WTC11 (cell line): ENCODE measurements around the gene MEGF8. TPM values are rescaled to one million over a fixed set of nuclear protein-coding genes. Genes with fewer than 3 reads are reported as not detected.
A peak's percentile ranks its signal among the peaks of the same experiment; 100 is the strongest.

Experiments used
- ATAC-seq: fragments of 200-7000 bp; cut with Tn5 transposase; 2 replicates; pipeline ENCODE4 v1.10.0; 2021; ENCODE audit warnings: mild to moderate bottlenecking, moderate library complexity
- CTCF ChIA-PET: fragments of 300-600 bp; sonication (Branson Sonifier 250); formaldehyde crosslinking; loops from one replicate; lab custom pipeline; 2021; ENCODE audit warnings: antibody characterized with exemption; lab: Charles Lee
- POLR2A ChIA-PET: fragments of 350-600 bp; sonication (Branson Sonifier 250); formaldehyde crosslinking; loops from one replicate; lab custom pipeline; 2021; ENCODE audit warnings: antibody characterized with exemption; lab: Charles Lee
- DNase-seq: peaks from one replicate; pipeline ENCODE4 v3.0.0; 2021; ENCODE audit warnings: low spot score
- H3K27ac Mint-ChIP-seq: 2 replicates; pipeline ENCODE4 v1.8.0; 2021; ENCODE audit warnings: mixed read lengths
- H3K27me3 Mint-ChIP-seq: 2 replicates; pipeline ENCODE4 v1.8.0; 2021; ENCODE audit warnings: low read depth, mild to moderate bottlenecking, moderate library complexity, mixed read lengths
- H3K36me3 Mint-ChIP-seq: 2 replicates; pipeline ENCODE4 v1.8.0; 2021; ENCODE audit warnings: mixed read lengths
- H3K4me1 Mint-ChIP-seq: 2 replicates; pipeline ENCODE4 v1.8.0; 2022; ENCODE audit warnings: mixed read lengths
- H3K4me3 Mint-ChIP-seq: 2 replicates; pipeline ENCODE4 v1.8.0; 2021; ENCODE audit warnings: mild to moderate bottlenecking, moderate library complexity, mixed read lengths
- H3K9me3 Mint-ChIP-seq: 2 replicates; pipeline ENCODE4 v1.8.0; 2021; ENCODE audit warnings: mixed read lengths
- CDX4 ChIP-seq: fragments of 250-450 bp; sonication (Bioruptor Pico); IDR thresholded peaks from 2 replicates; pipeline ENCODE4 v1.9.0; 2021; ENCODE audit warnings: moderate library complexity, mild to moderate bottlenecking, inconsistent platforms, borderline replicate concordance
- CREB1 ChIP-seq: sonication (generic); formaldehyde crosslinking; IDR thresholded peaks from 2 replicates; pipeline ENCODE4 v1.8.0; 2023; ENCODE audit warnings: mild to moderate bottlenecking, missing genetic modification reagents
- CREM ChIP-seq: sonication (generic); formaldehyde crosslinking; IDR thresholded peaks from 2 replicates; pipeline ENCODE4 v1.8.1; 2022; ENCODE audit warnings: mild to moderate bottlenecking, missing genetic modification reagents, moderate library complexity
- ELF4 ChIP-seq: sonication (generic); formaldehyde crosslinking; IDR thresholded peaks from 2 replicates; pipeline ENCODE4 v1.8.1; 2022; ENCODE audit warnings: low read depth, mild to moderate bottlenecking, moderate library complexity, missing genetic modification reagents
- ESRRA ChIP-seq: sonication (generic); formaldehyde crosslinking; IDR thresholded peaks from 2 replicates; pipeline ENCODE4 v1.8.1; 2022; ENCODE audit warnings: mild to moderate bottlenecking, missing genetic modification reagents, borderline replicate concordance
- ETV6 ChIP-seq: sonication (generic); formaldehyde crosslinking; IDR thresholded peaks from 2 replicates; pipeline ENCODE4 v1.8.1; 2022; ENCODE audit warnings: mild to moderate bottlenecking, missing genetic modification reagents
- GRHL2 ChIP-seq: fragments of 250-450 bp; sonication (Bioruptor Pico); IDR thresholded peaks from 2 replicates; pipeline ENCODE4 v1.8.0; 2022; ENCODE audit warnings: mild to moderate bottlenecking, moderate library complexity; ENCODE audit not compliant: insufficient replicate concordance, severe bottlenecking
- GTF2I ChIP-seq: fragments of 250-450 bp; sonication (Bioruptor Pico); conservative IDR thresholded peaks from 2 replicates; pipeline ENCODE4 v1.4.0; 2021; ENCODE audit warnings: mild to moderate bottlenecking
- JAZF1 ChIP-seq: fragments of 250-450 bp; sonication (Bioruptor Pico); IDR thresholded peaks from 2 replicates; pipeline ENCODE4 v1.9.0; 2021; ENCODE audit warnings: moderate library complexity, mild to moderate bottlenecking, inconsistent platforms
- MYBL2 ChIP-seq: sonication (generic); formaldehyde crosslinking; IDR thresholded peaks from 2 replicates; pipeline ENCODE4 v1.8.1; 2023; ENCODE audit warnings: mild to moderate bottlenecking, moderate library complexity, missing genetic modification reagents
- NFATC4 ChIP-seq: fragments of 250-450 bp; sonication (Bioruptor Pico); IDR thresholded peaks from 2 replicates; pipeline ENCODE4 v1.9.0; 2021; ENCODE audit warnings: mild to moderate bottlenecking
- NFYB ChIP-seq: sonication (generic); formaldehyde crosslinking; conservative IDR thresholded peaks from 2 replicates; pipeline ENCODE4 v1.8.0; 2022; ENCODE audit warnings: low read depth, missing genetic modification reagents
- SP1 ChIP-seq: sonication (generic); formaldehyde crosslinking; conservative IDR thresholded peaks from 2 replicates; pipeline ENCODE4 v1.8.1; 2022; ENCODE audit warnings: missing genetic modification reagents
- ZNF232 ChIP-seq: sonication (generic); formaldehyde crosslinking; IDR thresholded peaks from 2 replicates; pipeline ENCODE4 v1.8.0; 2022; ENCODE audit warnings: mild to moderate bottlenecking, missing genetic modification reagents
- ZNF416 ChIP-seq: fragments of 250-450 bp; sonication (Bioruptor Pico); IDR thresholded peaks from 2 replicates; pipeline ENCODE4 v1.9.0; 2021; ENCODE audit warnings: mild to moderate bottlenecking, inconsistent platforms
- total RNA-seq: library from RNA; stranded (reverse); gene quantifications from 3 replicates; pipeline ENCODE4 v1.2.3, GENCODE V29; 2021
- TF ChIP-seq, protein P1 (sequence below): sonication (generic); formaldehyde crosslinking; IDR thresholded peaks from 2 replicates; pipeline ENCODE4 v1.8.0; 2023; ENCODE audit warnings: missing genetic modification reagents
- TF ChIP-seq, protein P2 (sequence below): sonication (generic); formaldehyde crosslinking; IDR thresholded peaks from 2 replicates; pipeline ENCODE4 v1.8.0; 2022; ENCODE audit warnings: missing genetic modification reagents
- TF ChIP-seq, protein P3 (sequence below): sonication (generic); formaldehyde crosslinking; IDR thresholded peaks from 2 replicates; pipeline ENCODE4 v1.8.0; 2022; ENCODE audit warnings: mild to moderate bottlenecking, missing genetic modification reagents
- TF ChIP-seq, protein P4 (sequence below): sonication (generic); formaldehyde crosslinking; IDR thresholded peaks from 2 replicates; pipeline ENCODE4 v1.8.0; 2022; ENCODE audit warnings: mild to moderate bottlenecking, missing genetic modification reagents
- TF ChIP-seq, protein P5 (sequence below): sonication (generic); formaldehyde crosslinking; IDR thresholded peaks from 2 replicates; pipeline ENCODE4 v1.8.1; 2023; ENCODE audit warnings: mild to moderate bottlenecking, moderate library complexity, missing genetic modification reagents
- TF ChIP-seq, protein P6 (sequence below): sonication (generic); formaldehyde crosslinking; IDR thresholded peaks from 2 replicates; pipeline ENCODE4 v1.8.0; 2022; ENCODE audit warnings: mild to moderate bottlenecking, missing genetic modification reagents

Gene MEGF8
- total RNA-seq, 1 experiment from 2014 or later, result 42.1 TPM

DNA sequence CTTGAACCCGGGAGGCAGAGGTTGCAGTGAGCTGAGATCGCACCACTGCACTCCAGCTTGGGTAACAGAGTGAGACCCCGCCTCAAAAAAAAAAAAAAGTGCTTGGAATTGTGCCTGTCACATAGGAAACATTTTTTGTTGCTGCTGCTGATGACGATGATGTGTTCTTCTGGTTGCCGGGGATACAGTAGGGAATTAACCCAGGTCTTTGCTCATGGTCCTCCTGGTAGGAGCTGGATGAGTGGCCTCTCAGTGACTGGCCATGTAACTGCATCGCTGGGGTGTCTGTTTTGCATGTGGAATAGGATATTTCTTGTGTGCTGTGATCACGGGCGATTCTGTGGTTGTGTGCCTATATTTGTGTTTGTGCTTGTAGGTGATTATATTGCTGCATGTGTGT lies 69.3 kb downstream of the MEGF8 start (continued):
- TF ChIP-seq, protein P1, sequence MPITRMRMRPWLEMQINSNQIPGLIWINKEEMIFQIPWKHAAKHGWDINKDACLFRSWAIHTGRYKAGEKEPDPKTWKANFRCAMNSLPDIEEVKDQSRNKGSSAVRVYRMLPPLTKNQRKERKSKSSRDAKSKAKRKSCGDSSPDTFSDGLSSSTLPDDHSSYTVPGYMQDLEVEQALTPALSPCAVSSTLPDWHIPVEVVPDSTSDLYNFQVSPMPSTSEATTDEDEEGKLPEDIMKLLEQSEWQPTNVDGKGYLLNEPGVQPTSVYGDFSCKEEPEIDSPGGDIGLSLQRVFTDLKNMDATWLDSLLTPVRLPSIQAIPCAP, result no peak
- TF ChIP-seq, all 79 proteins: peak for 0

DNA sequence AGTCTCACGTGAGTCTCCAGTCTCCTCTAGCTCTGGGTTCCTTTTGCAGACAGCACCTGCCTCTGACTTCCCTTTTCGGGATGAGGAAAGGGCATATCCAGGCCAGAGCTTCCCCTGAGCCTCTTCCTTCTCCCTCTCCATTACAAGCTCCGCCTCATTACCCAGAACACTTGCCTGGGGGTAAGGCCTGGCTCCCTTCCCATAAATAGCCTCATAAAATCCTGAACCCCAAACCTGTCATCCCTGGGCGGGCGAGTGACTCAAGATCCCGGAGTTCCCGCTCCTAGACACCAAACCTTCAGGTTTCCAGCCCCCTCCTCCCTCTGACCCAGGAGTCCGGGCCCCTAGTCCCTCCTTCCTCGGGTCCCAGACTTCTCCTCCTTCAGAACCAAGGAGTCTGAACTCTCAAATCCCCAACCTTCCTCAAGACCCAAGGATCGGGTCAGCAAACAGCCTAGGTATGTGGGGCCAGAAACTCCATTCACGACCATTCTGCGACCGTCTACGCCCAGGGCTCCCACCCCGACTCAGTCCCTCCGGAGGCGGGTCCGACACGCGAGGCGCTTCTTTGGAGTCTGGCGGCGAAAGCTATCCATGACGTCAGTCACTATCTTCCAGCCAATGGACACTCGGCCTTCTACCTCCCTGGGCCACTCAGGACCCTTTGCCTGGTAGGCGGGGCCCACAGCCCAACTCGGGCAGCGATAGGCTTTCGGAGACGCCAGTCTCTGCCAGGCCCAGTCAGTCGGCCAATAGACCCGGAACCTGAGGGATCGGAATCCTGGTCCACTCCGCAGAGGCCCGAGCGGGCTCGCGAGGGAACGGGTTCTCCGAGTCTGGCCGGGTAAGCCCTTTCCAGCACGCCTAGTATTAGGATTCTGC lies 71.2 kb downstream of the MEGF8 start:
- CTCF ChIA-PET, result interaction anchor here (0.6 to 2.9 kb wide), 21 partner anchors 10 to 288 kb away, joined by 3 to 21 read pairs (median 6); partner anchors contain the start of genes GSK3A and POU2F2
- peak; percentile 94 for ATAC-seq
- TF ChIP-seq CREM (CRISPR knock-in tag) (peak; percentile 73; the same call in 1 of the 2 replicates), CDX4 (CRISPR knock-in tag) (no peak), ETV6 (CRISPR knock-in tag) (peak; percentile 56; the same call in 1 of the 2 replicates), JAZF1 (CRISPR knock-in tag) (no peak), GRHL2 (CRISPR knock-in tag) (no peak), GTF2I (no peak), NFYB (CRISPR knock-in tag) (peak; percentile 97), ZNF416 (CRISPR knock-in tag) (no peak), SP1 (peak; percentile 92), MYBL2 (CRISPR knock-in tag) (peak; percentile 41; the same call in 1 of the 2 replicates), CREB1 (CRISPR knock-in tag) (no peak), ELF4 (CRISPR knock-in tag) (no peak), ZNF232 (CRISPR knock-in tag) (peak; percentile 70; the same call in 1 of the 2 replicates), ESRRA (CRISPR knock-in tag) (no peak), NFATC4 (CRISPR knock-in tag) (no peak)
- TF ChIP-seq, protein P2, sequence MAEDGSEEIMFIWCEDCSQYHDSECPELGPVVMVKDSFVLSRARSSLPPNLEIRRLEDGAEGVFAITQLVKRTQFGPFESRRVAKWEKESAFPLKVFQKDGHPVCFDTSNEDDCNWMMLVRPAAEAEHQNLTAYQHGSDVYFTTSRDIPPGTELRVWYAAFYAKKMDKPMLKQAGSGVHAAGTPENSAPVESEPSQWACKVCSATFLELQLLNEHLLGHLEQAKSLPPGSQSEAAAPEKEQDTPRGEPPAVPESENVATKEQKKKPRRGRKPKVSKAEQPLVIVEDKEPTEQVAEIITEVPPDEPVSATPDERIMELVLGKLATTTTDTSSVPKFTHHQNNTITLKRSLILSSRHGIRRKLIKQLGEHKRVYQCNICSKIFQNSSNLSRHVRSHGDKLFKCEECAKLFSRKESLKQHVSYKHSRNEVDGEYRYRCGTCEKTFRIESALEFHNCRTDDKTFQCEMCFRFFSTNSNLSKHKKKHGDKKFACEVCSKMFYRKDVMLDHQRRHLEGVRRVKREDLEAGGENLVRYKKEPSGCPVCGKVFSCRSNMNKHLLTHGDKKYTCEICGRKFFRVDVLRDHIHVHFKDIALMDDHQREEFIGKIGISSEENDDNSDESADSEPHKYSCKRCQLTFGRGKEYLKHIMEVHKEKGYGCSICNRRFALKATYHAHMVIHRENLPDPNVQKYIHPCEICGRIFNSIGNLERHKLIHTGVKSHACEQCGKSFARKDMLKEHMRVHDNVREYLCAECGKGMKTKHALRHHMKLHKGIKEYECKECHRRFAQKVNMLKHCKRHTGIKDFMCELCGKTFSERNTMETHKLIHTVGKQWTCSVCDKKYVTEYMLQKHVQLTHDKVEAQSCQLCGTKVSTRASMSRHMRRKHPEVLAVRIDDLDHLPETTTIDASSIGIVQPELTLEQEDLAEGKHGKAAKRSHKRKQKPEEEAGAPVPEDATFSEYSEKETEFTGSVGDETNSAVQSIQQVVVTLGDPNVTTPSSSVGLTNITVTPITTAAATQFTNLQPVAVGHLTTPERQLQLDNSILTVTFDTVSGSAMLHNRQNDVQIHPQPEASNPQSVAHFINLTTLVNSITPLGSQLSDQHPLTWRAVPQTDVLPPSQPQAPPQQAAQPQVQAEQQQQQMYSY (CRISPR knock-in tag), result peak; percentile 96
- TF ChIP-seq, protein P1, result no peak
- TF ChIP-seq, protein P3, sequence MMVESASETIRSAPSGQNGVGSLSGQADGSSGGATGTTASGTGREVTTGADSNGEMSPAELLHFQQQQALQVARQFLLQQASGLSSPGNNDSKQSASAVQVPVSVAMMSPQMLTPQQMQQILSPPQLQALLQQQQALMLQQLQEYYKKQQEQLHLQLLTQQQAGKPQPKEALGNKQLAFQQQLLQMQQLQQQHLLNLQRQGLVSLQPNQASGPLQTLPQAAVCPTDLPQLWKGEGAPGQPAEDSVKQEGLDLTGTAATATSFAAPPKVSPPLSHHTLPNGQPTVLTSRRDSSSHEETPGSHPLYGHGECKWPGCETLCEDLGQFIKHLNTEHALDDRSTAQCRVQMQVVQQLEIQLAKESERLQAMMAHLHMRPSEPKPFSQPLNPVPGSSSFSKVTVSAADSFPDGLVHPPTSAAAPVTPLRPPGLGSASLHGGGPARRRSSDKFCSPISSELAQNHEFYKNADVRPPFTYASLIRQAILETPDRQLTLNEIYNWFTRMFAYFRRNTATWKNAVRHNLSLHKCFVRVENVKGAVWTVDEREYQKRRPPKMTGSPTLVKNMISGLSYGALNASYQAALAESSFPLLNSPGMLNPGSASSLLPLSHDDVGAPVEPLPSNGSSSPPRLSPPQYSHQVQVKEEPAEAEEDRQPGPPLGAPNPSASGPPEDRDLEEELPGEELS (CRISPR knock-in tag), result peak; percentile 23; the same call in 1 of the 2 replicates
- TF ChIP-seq, protein P4, sequence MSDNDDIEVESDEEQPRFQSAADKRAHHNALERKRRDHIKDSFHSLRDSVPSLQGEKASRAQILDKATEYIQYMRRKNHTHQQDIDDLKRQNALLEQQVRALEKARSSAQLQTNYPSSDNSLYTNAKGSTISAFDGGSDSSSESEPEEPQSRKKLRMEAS (CRISPR knock-in tag), result peak; percentile 67
- TF ChIP-seq, protein P5, sequence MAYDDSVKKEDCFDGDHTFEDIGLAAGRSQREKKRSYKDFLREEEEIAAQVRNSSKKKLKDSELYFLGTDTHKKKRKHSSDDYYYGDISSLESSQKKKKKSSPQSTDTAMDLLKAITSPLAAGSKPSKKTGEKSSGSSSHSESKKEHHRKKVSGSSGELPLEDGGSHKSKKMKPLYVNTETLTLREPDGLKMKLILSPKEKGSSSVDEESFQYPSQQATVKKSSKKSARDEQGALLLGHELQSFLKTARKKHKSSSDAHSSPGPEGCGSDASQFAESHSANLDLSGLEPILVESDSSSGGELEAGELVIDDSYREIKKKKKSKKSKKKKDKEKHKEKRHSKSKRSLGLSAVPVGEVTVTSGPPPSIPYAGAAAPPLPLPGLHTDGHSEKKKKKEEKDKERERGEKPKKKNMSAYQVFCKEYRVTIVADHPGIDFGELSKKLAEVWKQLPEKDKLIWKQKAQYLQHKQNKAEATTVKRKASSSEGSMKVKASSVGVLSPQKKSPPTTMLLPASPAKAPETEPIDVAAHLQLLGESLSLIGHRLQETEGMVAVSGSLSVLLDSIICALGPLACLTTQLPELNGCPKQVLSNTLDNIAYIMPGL (CRISPR knock-in tag), result peak; percentile 56; the same call in 1 of the 2 replicates
- TF ChIP-seq, protein P6, sequence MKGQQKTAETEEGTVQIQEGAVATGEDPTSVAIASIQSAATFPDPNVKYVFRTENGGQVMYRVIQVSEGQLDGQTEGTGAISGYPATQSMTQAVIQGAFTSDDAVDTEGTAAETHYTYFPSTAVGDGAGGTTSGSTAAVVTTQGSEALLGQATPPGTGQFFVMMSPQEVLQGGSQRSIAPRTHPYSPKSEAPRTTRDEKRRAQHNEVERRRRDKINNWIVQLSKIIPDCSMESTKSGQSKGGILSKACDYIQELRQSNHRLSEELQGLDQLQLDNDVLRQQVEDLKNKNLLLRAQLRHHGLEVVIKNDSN, result peak; percentile 36; the same call in 1 of the 2 replicates

More for the DNA sequence above, 71.2 kb downstream of the MEGF8 start:
- Mint-ChIP-seq H3K36me3 (no peaks in the 10 kb centered on the region), H3K27ac (peak overlapping the region; percentile 86), H3K4me1 (peaks cover 30% of the 10 kb centered on the region), H3K9me3 (no peaks in the 10 kb centered on the region), H3K27me3 (peaks cover 30% of the 10 kb centered on the region), H3K4me3 (peak overlapping the region; percentile 78)
- peak; percentile 100 for DNase-seq
- POLR2A ChIA-PET, result interaction anchor here (0.6 to 1.8 kb wide), 8 partner anchors 10 to 153 kb away, joined by 3 to 8 read pairs (median 4); partner anchors contain the start of genes GSK3A and PAFAH1B3
